Measurements from ENCODE around the gene UBXN11. TPM values are rescaled to one million over a fixed set of nuclear protein-coding genes. Genes with fewer than 3 reads are reported as not detected.

Gene UBXN11
- total and polyA plus RNA-seq, 2 donors (not counting 1 experiment from before 2014, with no cell fraction given): 68.0 to 81.4 TPM

GRCh38 chr1:26315874-26316850, 9.7 kb upstream of the UBXN11 start:
- TF ChIP-seq CTCF (IDR thresholded peaks at IDR 0.05) (no peak), EZH2 (IDR thresholded peaks at IDR 0.05; ENCODE audit: borderline replicate concordance, insufficient read depth, low read depth, low read length, poor library complexity, severe bottlenecking) (no peak)
- Histone ChIP-seq H3K9me3 (ENCODE audit: control extremely low read depth in 1 of 3, control insufficient read depth in 2 of 3, insufficient read depth in 1 of 3, low read length in 2 of 3) (no peaks in the 10 kb centered on the region), H3K36me3 (replicated peaks in 1 of 2; ENCODE audit: control extremely low read depth in 1 of 2, control insufficient read depth in 1 of 2, extremely low read depth in 1 of 2, insufficient read depth in 2 of 2, low read length in 1 of 2) (peaks cover 0 to 23% of the 10 kb centered on the region in 2 experiments), H3K4me2 (replicated peaks; ENCODE audit: low read depth, low read length, poor library complexity, severe bottlenecking) (peak overlapping the region; percentile 73), H4K20me1 (ENCODE audit: control insufficient read depth, insufficient read depth, low read length, poor library complexity, severe bottlenecking) (peaks cover 33% of the 10 kb centered on the region), H3K27ac (ENCODE audit: low read length in 2 of 2) (peak overlapping the region; percentile 67 to 86), H3K9ac (ENCODE audit: low read length) (peak overlapping the region; percentile 85), H3K27me3 (replicated peaks in 1 of 4; ENCODE audit: control extremely low read depth in 1 of 4, control insufficient read depth in 3 of 4, insufficient read depth in 4 of 4, low read length in 3 of 4) (no peaks in the 10 kb centered on the region), H3K79me2 (ENCODE audit: control insufficient read depth, insufficient read depth, low read length) (peaks cover 81% of the 10 kb centered on the region), H3K4me3 (ENCODE audit: control extremely low read depth in 1 of 5, extremely low read depth in 1 of 5, insufficient read depth in 1 of 5, low read depth in 2 of 5, low read length in 4 of 5) (peak overlapping the region in 4 of 5 experiments; percentile 90 to 95 (median 94)), H3K4me1 (ENCODE audit: control insufficient read depth in 2 of 2, insufficient read depth in 2 of 2, low read length in 2 of 2) (peaks cover 72 to 75% of the 10 kb centered on the region in 2 donors), H2AFZ (ENCODE audit: insufficient read depth, low read depth, low read length, poor library complexity, severe bottlenecking) (no peak overlapping the region)
- H3K9me3 Mint-ChIP-seq (ENCODE audit: insufficient read depth): no peaks in the 10 kb centered on the region
- ChIA-PET POLR2A (interaction anchor here (0.6 to 15.2 kb wide), 6 partner anchors 9 to 472 kb away, joined by 3 to 1239 read pairs (median 12); partner anchors contain the start of genes SH3BGRL3 and UBXN11), CTCF (interaction anchor here (0.6 to 30.0 kb wide), 8 partner anchors 9 to 203 kb away, joined by 3 to 1400 read pairs (median 5); partner anchors contain the start of genes CEP85, SH3BGRL3, UBXN11 and ZNF593)
- peak; percentile 9 for ATAC-seq (ENCODE audit: low read depth)
- peak overlapping the region; percentile 89 for H3K4me3 Mint-ChIP-seq
- peak overlapping the region; percentile 97 for H3K27ac Mint-ChIP-seq
- DNase-seq: peak; percentile 47
- no peaks in the 10 kb centered on the region for H3K27me3 Mint-ChIP-seq
- H3K4me1 Mint-ChIP-seq: peaks cover 72% of the 10 kb centered on the region
- intact Hi-C loops (cut with micrococcal nuclease): loop anchor here (5.0 to 10.0 kb wide), 2 partner anchors 119 to 156 kb away; partner anchors contain the start of genes DHDDS and HMGN2
- WGBS (ENCODE audit: insufficient coverage): 55% methylated on average over 4 of the region's 8 CpGs
